Urothelium cell line (cell line): Measurements from ENCODE around the gene AHCY.
"Not testable (repeated sequence)": the region's sequence is repeated elsewhere in the genome, so short reads cannot be mapped to it uniquely, and the experiment has no call there.

ENCODE experiments used
- DNase-seq: peaks from one replicate; pipeline ENCODE4 v3.0.0; 2011; ENCODE audit warnings: low spot score, mixed read lengths
- FAIRE-seq: peaks from 2 replicates; lab custom pipeline; 2011; peaks lifted over from hg19 to GRCh38; lab: Jason Lieb, UNC

AHCY gene

DNA sequence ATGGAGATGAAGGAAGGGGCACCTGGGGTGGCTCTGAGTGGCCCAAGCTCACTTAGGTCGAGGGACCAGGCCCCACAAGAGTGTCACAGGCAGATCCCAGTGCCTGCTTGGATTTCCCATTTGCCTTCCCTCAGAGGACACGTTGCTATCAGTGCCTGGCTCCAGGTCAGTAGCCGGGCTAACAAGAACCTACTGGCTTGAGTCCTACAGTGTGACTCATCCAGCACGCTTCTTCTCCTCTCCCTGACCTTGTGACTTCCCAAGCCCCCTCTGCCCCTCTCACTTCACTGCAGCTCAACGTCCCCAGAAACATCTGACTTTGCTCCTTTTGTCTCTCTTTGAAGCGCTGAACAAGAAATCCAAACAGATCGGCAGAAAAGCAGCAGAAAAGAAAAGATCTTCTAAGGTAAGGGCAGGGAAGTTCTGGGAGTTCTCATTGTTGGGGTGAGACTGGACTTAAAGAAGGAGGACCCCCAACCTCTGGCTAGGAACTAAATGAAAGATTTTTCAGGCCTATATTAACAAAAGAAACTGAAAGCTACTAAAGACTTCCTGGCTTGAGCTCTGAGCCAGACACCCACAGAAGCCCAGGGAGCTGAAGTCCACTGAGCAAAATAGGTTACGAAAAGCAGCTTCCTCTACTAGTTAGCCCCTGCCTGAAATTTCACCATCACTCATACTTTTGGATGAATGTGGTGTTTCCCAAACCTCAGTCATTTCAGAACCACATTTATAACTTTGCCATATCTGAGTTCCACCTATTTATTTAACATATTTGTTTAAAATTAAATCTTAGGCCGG, 40.5 kb downstream of the AHCY start:
- DNase-seq = no peak
- no peak for FAIRE-seq

DNA sequence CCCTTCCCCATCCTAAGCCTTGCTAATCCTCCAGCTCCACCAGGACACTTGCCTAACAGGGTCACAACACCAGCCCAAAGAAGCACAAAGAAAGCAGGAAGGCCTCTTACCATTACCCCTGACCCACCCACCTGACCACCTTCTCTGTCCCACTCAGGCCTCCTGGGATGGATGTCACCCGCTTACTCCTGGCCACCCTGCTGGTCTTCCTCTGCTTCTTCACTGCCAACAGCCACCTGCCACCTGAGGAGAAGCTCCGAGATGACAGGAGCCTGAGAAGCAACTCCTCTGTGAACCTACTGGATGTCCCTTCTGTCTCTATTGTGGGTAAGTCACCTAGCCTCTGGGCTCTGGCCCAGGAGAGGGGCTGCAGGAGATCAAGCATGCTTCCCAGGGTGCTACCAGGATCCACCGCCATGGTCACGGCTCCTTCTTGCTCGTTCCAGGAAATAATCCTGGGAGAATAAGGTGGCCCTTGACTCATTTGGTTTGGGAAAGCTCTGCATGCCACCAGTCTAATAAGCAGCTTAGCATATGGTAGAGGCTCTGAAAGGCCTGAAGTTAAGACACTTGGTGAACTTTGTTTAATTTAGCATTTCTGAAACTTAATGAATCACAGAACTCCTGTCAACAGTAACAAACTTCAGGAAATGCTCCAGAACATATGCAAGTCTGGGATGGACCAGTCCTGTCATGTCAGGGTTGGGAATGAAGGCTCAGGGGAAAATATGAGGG, 42.8 kb downstream of the AHCY start:
- FAIRE-seq (no peak), DNase-seq (no peak)

DNA sequence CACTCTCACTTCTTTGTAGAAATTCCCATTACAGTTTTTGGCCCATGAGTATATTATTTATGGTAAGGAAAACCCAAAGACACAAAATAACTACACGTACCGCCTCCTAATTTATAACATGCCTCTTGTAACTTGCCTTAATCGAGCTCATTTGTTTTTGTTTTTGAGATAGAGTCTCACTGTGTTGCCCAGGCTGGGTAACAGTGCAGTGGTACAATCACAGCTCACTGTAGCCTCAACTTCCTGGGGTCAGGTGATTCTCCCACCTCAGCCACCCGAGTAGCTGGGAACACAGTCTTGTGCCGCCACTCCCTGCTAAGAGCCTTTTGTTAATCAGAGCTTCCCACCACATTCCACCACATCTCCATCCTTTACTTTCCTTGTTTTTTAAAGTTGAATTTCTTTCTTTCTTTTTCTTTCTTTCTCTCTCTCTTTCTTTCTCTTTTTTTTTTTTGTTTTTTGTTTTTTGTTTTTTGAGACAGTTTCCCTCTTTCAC, 46.5 kb downstream of the AHCY start:
- DNase-seq (no peak), FAIRE-seq (no peak)

DNA sequence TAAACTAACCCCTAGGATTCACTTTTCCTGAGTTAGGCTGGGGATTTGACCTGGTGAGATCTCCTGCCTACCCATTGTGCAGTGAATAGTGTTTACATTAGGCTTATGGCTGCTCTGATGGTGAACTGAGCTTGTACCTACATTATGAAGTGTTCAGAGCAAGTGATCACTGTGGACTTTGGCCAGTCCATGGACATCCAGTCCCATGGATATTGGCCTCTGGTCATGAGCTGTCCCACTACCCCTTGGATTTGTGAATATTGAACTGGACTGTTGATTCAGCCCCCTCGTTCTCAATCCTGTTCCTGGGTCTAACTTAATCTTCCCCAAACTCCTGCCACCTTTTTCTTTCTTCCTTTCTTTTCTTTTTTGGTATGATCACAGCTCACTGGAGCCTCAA, 48.2 kb downstream of the AHCY start:
- FAIRE-seq (no peak), DNase-seq (no peak)

DNA sequence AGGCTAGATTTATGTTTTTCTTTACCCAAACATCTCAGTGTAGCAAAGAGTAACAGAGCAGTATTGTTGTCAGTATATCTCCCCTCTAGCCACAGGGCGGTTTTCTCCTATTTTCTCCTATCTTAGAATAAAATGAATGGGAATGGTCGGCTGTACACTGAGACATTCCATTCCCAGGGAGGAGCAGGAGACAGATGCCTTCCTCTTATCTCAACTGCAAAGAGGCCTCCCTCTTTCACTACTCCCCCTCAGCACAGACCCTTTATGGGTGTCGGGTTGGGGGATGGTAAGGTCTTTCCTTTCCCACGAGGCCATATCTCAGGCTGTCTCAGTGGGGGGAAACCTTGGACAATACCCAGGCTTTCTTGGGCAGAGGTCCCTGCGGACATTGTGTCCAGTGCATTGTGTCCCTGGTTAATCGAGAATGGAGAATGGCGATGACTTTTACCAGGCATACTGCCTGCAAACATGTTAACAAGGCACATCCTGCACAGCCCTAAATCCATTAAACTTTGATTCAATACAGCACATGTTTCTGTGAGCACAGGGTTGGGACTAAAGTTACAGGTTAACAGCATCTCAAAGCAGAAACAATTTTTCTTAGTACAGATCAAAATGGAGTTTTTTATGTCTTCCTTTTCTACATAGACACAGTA, 50.6 kb downstream of the AHCY start:
- not testable (repeated sequence) for FAIRE-seq, DNase-seq

DNA sequence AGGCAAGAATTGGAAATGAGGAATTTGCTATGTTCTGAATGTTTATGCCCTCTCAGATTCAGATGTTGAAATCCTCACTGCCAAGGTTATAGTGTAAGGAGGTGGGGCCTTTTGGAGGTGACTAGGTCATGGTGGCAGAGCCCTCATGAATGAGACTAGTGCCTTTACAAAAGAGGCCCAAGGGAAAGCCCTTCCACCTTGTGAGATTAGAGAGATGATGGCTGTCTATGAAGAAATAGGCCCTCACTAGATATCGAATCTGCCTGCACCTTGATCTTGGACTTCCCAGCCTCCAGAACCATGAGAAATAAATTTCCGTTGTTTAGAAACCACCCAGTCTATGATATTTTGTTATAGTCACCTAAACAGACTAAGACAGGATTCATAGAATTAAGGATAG, 51.5 kb downstream of the AHCY start:
- DNase-seq = no peak

DNA sequence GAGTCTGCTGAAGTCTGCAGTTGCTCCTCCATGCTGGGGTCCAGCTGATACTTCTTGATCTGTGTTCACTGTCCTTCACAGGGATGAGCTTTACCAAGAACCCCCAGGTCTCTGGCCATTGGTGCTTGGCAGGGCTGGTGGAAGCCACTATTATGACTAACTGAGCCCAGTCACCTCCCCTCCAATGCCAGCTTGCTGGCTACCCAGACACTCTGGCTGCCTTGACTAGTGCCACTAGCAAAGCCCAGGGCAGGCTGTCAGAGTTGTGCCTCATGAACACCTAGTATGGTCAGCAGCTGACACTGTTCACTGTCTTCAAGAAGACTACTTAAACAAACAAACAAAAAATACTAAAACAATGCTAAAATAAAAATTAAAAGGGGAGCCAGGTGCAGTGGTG, 53.1 kb downstream of the AHCY start:
- DNase-seq = no peak
- no peak for FAIRE-seq

More for the DNA sequence above, 51.5 kb downstream of the AHCY start:
- no peak for FAIRE-seq

DNA sequence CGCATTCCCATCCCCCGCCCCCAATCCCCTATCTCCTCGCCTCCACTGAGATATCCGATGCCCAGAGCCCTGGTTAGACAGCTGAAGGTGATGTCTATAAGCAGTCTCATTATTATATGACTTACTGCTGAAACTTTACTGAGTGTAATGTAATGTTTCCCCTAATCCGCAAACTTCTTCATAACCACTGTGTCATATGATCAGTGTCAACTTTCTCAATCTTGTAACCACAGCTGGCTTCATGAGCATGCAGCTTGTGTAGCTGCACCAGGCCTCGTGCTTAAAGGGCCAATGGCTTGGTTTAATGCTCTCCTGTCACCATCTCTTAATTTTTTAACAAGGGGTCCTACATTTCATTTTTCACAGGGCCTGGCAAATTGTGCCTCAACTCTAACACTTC, 53.9 kb downstream of the AHCY start:
- DNase-seq (no peak), FAIRE-seq (no peak)

DNA sequence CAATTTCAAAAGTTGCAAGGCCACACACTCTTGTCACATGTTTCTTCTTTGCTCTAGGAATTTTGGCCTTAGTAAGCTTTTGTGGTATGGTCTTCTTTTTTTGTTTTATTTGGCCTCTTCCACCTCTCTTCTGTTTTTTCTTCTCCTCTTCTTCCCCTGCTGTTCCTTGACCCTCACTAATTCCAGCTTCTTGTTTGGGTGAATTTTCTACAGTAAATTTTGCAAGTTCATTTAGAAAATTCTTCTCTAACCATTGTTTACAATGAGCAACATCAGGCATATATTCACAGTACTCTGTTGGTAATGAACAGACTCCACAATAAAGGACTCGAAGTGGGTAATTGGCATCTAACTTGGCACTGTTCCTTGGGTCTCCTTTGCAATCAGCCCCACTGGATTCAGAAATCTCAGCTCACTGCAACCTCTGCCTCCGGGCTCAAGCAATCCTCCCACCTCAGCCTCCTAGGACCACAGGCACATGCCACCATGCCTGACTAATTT, 57.0 kb downstream of the AHCY start:
- FAIRE-seq (no peak), DNase-seq (no peak)

DNA sequence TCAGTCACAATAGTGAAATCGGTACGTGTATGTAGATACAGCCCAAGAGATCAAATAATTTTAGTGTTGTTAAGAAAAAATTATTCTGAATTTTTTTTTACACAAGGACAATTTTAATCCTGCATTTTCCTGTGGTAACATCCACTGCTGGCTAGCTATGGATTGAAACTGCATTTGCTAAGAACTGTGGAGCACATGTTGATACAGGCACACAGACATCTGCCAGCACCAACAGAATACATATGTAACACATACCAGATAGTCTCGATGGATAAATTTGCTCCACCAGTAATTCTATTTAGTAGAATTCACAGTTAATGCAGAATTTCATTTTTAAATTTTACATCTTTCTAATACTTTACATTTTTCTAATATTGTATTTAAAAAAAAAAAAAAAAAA, 59.8 kb downstream of the AHCY start:
- FAIRE-seq = no peak

DNA sequence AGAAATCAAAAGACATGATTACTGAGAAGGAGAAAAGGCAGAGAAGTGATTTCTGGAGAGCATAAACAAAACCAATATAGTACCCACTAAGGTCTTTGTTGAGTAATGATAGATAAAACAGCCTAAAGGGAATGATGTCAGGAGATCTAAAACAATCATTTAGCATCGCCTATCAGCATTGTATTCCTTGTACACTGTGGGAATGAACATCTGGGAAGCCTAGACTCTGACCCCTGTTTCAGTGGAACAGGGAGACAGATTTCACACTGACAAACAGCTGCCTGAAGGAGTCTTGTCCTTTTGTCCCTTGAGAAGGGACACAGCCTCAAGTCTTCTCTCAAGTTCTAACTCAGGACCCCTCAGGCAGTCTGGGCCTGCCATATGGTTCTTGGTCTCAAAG, 60.3 kb downstream of the AHCY start:
- FAIRE-seq = no peak
- DNase-seq = no peak

More for the DNA sequence above, 59.8 kb downstream of the AHCY start:
- no peak for DNase-seq

DNA sequence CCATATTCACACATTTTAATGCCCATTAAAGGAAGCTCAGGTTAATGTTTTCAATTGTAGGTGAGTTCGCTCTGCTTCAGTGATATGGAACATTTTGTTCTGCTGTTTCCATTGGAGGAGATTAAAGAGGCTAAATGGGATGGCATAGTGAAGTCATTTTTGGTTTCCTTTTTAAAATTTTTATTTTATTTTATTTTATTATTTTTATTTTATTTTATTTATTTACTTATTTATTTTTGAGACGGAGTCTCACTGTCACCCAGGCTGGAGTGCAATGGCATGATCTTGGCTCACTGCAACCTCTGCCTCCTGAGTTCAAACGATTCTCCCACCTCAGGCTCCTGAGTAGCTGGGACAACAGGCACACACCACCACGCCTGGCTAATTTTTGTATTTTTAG, 61.1 kb downstream of the AHCY start:
- not testable (repeated sequence) for FAIRE-seq, DNase-seq

DNA sequence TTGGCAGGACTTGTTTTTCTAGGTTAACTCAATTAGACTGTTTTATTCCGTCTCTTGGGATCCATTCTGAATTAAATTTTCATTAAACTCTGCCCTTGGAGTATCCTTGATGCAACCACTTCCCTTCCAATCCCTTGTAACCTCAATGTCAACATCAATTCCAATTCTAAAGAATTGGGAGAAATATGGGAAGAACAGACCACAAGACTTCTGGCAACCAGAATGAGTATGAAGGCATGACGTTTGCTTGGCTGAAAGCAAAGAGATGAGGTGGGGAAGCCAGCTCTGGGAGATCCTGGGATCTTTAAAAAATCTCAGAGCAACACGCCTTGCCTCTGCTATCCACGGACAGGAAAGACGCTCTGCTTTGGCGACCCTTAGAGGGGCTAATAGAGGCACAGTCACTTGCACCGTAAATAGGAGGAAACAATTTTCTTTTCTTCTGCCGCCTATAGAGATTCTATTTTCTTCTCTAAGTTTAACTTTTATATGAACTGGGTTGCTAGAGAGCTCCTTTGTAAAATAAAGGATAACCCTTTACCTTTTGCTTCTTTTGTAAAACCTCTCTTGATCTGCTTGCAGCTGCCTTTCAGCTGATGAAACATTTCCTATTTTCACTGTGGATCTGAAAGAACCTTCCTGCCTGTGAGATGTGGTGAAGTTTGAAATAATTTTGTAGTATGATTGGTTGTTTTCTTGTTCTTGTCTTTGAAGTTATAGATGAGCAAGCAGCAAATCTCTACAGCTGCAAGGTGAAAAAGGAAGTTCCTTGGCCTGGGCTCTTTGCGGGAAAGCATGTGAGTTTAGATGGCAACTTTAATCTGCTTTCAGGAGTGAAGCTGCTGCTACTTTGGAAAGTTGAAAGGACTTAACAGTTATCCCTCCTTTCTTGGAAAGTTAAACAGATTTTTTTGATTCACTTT, 62.2 kb downstream of the AHCY start, which contains the start of gene ASIP:
Gene ASIP, plus strand, starts transcription at position 731 of the 923 bp plus-strand sequence. CDS start 18,952 bp downstream, outside the sequence.
- FAIRE-seq (no peak), DNase-seq (no peak)

DNA sequence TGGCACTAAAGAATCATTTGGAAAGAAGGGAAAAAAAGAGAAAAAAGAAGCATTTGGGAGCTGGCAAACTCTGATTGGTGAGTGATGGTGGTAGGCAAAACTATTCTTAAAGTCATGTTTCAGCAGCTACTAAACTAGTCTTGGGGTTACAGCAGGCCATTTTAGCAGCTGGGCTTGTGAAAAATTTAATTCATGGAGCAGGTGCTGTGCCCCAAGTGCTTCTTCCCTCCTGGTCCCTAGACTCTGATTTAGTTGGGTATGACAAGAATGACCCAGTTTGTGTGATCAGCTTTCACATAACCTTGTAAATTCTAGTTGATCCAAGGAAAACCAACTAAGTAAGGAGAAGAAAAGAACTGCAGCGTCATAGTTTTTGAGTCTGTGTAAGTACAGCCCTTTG, 63.0 kb downstream of the AHCY start:
- FAIRE-seq (no peak), DNase-seq (no peak)

DNA sequence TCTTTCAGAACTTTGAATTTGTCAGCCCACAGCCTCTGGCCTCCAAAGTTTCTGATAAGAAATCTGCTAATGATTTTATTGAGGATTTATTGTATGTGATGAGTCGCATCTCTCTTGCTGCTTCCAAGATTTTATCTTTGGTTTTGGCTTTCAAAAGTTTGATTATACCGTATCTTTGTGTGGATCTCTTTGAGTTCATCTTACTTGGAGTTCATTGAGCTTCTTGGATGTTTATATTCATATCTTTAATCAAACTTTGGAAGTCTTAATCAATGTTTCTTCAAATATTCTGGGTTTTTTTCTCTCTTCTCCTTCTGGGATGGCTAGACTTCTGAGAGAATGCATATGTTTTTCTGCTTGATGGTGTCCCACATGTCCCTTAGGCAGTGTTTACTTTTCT, 65.2 kb downstream of the AHCY start:
- DNase-seq (no peak), FAIRE-seq (no peak)

DNA sequence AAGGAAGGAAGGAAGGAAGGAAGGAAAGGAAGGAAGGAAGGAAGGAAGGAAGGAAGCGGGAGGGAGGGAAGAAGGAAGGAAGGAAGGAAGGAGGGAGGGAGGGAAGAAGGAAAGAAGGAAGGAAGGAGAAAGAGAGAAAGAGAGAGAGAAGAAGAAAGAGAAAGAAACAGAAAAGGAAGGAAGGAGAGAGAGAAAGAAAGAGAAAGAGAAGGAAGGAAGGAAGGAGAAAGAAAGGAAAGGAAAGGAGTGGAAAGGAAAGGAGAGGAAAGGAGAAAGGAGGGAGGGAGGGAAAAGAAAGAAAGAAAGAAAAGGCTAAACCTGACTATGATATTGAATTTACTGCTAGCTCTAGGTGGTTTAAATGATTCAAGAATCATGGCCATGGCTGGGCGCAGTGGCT, 67.3 kb downstream of the AHCY start:
- FAIRE-seq = no peak
- DNase-seq = no peak

DNA sequence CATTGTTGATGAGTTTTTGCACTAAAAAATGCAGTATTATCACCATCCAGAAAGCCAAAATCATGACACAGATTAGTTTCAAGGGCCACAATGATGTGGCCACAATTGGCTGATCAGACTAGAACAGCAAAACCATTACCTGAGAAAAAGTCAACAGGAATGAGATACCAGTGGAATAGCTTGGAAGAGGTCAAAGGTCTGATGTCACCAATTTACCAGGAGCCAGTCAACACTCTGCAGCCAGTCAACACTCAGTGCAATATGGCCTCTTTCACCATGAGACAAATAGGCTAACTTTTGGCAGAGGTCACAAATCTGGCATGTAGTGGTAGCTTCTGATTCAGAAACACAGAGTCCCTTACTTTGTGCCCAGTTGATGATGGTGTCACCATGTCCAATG, 69.5 kb downstream of the AHCY start:
- FAIRE-seq = no peak
- no peak for DNase-seq

DNA sequence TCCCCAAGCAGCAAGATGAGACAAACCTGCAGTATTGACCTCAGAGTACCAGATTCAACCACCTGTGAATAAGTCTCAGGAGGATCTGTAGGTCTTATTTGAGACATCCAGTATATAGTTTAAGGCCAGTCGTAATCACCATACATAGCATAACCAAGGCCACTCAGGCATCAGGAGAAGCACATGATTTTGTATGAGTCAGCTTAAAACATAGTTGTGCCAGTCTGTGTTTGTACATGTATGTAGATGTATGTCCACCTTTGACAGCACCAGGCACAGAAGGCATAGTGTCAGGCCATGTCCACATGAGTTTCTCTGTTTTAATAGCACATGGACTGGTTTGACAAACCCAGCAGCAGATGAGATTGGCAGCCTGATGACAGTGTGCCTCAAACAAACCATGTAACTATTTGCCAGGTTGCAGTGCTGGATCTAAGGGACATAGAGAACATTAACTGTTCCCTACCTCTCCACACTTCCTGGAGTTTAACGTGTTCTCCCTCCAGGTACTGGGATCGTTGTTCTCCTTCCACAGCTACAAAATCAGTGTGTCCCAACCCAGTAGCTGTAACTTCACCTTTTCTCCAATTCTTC, 70.6 kb downstream of the AHCY start:
- FAIRE-seq (no peak), DNase-seq (no peak)

DNA sequence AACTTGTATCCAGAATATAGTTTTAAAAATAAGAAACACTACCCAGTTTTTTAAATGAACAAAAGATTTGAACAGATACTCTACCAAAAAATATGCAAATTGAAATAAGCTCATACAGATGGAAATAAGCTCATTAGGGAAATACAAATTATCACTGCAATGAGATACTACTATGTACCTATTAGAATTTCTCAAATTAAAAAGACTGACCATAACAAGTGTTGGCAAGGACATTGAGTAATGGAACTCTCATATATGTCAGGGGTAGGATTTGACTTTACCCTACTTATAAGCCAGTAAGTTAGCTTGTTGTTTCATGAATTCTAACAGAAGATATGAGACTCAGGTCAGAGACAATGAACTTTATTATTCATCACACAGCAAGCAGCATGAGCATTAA, 71.5 kb downstream of the AHCY start:
- DNase-seq = no peak
- FAIRE-seq = no peak
